Fibroblast of skin of abdomen (primary cell): ENCODE measurements around the gene EFNA1.
"Not testable (repeated sequence)": the region's sequence is repeated elsewhere in the genome, so short reads cannot be mapped to it uniquely, and the experiment has no call there.

Experiments used
- DNase-seq: peaks from one replicate; pipeline ENCODE4 v3.0.0-alpha.2; 2013

EFNA1 gene

GRCh38 chr1:155160128-155160527, 32.5 kb downstream of the EFNA1 start:
- no peak for DNase-seq

DNA sequence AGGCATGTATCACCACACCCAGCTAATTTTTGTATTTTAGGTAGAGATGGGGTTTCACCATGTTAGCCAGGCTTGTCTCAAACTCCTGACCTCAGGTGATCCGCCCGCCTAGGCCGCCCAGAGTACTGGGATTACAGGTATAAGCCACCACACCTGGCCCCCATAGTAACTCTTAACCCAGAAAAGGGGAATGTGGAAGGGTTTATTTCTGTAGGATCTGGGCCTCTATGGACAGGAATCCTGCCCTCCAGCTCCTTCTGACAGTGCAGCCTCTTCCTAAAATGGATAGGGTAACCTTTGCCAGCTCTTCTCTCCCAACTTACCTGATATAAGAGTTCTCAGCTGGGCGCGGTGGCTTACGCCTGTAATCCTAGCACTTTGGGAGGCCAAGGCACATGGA, 35.0 kb downstream of the EFNA1 start:
- not testable (repeated sequence) for DNase-seq

- DNase-seq, result not testable (repeated sequence)
Measured at GRCh38 chr1:155163785-155164184, 36.1 kb downstream of the EFNA1 start.

DNA sequence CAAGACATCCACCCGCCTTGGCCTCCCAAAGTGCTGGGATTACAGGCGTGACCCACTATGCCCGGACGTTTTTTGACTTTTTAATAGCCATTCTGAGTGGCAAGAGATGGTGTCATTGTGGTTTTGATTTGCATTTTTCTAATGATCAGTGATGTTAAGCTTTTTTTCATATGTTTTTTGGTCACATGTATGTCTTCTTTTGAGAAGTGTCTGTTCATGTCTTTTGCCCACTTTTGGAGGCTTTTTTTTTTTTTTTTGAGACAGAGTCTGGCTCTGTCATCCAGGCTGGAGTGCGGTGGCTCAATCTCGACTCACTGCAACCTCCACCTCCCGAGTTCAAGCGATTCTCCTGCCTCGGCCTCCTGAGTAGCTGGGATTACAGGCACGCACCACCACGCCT, 36.9 kb downstream of the EFNA1 start:
- not testable (repeated sequence) for DNase-seq

DNA sequence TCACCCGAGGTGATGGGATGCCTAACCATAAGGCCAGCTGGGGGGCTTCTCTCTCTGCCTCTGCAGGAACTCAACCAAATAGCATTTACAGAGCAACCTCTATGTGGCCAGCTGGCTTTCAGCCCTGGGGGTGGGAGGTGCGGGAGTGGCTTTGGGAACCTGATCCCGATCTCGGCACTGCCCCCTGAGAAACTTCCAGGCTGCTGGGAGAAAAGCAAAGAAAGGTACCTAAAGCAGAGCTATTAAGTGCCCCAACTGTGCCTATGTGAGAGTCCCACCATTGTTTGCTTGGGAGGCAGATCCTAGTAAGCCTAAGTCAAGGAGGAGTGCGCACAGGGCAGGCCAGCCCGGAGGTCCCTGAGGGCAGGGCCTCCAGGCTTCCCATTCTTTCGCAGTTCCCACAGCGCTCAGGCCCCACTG, 38.4 kb downstream of the EFNA1 start:
- no peak for DNase-seq

DNA sequence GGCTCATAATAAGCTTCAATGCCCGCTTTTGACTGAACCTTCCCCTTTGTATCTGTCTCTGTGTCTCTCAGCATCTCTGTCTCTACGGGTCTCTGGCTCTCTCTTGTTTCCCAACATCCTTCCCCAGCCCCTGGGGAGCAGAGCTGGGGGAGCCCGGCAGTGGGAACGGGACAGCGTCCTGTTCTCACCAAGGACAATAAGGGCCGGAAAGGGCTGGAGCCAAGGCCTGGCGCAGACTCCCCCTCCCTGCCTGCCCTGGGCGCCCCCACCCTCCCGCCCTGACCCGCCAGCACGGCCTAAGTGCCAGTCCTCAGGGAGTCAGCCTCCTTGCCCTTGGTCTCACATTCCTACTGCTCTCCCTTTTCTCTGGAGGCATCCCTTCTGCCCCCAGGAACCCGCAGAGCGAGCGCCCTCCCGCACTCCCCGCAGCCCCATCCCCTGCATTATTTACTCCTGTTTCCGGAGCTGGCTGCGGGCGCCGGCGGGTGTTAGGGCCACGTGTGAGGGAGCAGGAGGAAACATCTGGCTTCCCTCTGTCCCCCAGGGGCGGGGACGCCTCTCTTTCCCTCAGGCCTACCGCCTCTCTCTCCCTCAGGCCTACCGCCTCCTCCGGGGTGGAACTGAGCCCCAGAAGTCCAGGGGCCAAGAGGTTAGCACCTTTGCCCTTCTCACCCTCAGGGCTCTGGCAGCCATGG, 38.9 kb downstream of the EFNA1 start:
- no peak for DNase-seq

GRCh38 chr1:155167166-155168104, 39.8 kb downstream of the EFNA1 start:
- DNase-seq, result peak; percentile 71

- DNase-seq, result not testable (repeated sequence)
Measured at GRCh38 chr1:155168105-155168445, 40.4 kb downstream of the EFNA1 start.

GRCh38 chr1:155168456-155169210, 41.0 kb downstream of the EFNA1 start:
- DNase-seq, result no peak

DNA sequence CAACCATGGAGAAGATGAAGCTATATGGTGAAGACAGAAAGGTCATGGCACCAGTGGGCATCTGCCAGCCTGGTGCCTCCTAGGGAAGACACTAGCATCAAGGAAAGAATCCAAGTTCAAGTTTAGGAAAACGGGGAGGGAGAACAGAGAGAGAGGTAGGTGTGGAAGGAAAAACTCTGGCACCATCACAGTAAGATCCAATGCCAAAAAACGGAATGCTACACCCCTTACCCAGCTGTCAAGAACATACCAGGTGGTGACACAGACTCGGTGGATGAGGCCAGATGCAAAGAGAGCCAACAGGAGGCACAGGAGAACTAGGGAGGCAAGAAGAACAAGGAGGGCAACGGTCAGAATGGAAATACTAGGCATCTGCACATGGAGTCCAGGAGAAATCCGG, 41.9 kb downstream of the EFNA1 start:
- no peak for DNase-seq

GRCh38 chr1:155170101-155170785, 42.6 kb downstream of the EFNA1 start:
- no peak for DNase-seq

DNA sequence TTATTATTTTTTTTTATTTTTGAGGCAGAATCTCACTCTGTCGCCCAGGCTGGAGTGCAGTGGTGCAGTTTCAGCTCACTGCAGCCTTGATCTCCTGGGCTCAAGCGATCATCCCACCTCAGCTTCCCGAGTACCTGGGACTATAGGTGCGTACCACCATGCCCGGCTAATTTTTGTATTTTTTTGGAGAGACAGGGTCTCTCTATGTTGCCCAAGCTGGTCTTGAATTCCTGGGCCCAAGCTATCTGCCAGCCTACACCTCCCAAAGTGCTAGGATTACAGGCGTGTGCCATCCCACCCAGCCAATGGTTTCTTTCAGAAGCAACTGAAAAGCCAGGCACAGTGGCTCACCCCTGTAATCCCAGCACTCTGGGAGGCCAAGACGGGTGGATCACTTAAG, 43.1 kb downstream of the EFNA1 start:
- DNase-seq, result no peak

DNA sequence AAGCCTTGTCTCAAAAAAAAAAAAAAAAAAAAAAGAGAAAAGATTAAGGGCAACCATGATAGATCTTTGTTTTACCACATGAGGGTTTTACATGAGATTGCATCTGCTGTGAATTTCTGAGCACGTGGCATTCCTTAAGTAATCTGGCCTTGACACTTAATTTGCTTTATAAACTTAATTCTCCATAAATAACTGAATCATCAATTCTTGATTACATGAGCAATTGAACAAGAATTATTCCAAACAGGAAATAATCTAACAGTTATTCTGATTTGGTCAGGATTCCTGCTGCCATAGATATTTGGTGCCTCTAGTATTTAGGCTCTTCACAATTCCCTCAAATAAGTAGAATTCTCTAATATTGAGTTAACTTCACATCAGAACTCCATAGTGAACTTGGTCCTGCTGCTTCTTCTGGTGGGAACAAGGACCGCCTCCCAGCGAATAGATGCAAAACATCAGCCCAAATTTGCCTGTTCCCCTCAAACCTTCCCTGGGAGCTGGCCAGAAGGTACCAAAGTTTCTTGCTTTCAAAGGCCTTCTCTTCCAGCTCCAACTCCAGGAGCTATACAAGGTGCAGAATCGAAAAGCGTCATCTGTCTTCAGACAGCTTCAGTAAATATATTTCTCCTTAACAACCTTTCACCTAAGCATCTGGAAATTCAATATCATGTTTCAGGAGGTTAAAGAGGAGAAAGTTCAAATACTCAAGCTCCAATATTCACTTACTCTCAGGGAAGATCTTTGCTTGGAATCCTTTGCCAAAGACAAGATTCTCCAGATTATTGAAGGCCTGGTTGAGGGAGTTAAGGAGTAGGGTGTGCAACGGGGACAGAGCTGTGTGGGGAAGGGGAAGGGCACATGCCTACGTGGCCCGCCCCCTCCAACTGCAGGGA, 44.4 kb downstream of the EFNA1 start:
- DNase-seq, result no peak

GRCh38 chr1:155172732-155173477, 45.2 kb downstream of the EFNA1 start, which contains the start of gene KRTCAP2:
TSS of gene KRTCAP2 (minus strand) at chr1:155173304. CDS start at chr1:155173224, 80 bp downstream.
- peak; percentile 96 for DNase-seq

DNA sequence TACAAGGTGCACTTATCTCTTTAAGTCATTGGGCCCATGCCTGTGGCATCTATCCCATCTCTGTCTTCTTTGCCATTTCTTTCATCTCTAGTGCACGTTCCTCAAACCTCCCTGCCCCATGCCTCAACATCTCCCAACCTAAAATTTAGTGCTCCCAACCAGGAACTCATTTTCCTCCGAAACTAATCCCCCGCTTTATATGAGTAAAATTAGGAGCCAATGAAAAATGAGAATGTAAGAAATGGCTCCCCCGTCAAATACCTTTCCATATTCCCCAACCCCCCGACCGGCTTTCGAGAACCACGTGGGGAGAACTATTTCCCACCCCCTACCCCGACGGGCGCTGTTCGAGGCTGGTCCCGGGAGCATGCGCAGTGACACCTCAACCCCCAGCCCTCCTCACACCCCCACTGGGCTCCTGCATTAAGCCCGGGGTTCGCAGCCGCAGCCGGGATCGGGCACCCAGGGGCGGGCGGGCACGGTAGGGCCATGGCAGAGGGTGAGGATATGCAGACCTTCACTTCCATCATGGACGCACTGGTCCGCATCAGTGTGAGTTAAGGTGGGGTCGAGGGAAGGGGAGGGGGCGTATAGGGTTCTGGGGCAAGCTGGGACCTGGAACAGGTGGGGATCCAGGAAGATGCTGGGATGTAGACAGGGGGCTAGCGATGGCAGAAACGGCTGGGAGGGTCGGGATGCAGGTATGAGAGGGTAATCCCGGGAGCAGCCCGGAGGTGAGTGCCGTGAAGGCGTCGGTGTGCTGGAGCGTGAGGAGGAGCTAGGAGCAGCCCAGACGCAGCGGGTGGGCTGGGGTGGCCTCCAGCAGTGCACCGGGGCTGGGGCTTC, 46.0 kb downstream of the EFNA1 start, which contains the start of gene TRIM46:
Gene TRIM46 (plus strand): TSS at position 372 of the 846 bp plus-strand sequence. CDS start 118 bp downstream, at position 490.
- peak; percentile 83 for DNase-seq

- peak; percentile 41 for DNase-seq
Measured at GRCh38 chr1:155174324-155175280, 46.9 kb downstream of the EFNA1 start.

GRCh38 chr1:155175281-155175926, 47.7 kb downstream of the EFNA1 start:
- no peak for DNase-seq
